Umbilical cord (tissue), 2 donors: ENCODE data around the gene PDAP1. TPM values are rescaled to one million over a fixed set of nuclear protein-coding genes. Genes with fewer than 3 reads are reported as not detected.
A peak's percentile ranks its signal among the peaks of the same experiment; 100 is the strongest.
"Not testable (repeated sequence)": the region's sequence is repeated elsewhere in the genome, so short reads cannot be mapped to it uniquely, and the experiment has no call there.

ENCODE experiments used
- DNase-seq: peaks from one replicate; pipeline ENCODE4 v3.0.0-alpha.2; 2015; ENCODE audit warnings: low spot score
- total RNA-seq: library from RNA; depleted of rRNA; stranded (reverse); fragments of >200 nt; gene quantifications from one replicate; pipeline ENCODE4 v1.2.3, GENCODE V29; 2014; ENCODE audit warnings: low replicate concordance; ENCODE audit not compliant: insufficient read depth

Gene PDAP1
- total RNA-seq, 1 donor from 2014 or later, result 29.6 TPM

- DNase-seq, result no peak
These were observed 11.7 kb downstream of the PDAP1 start for GRCh38 chr7:99396418-99397296.

DNA sequence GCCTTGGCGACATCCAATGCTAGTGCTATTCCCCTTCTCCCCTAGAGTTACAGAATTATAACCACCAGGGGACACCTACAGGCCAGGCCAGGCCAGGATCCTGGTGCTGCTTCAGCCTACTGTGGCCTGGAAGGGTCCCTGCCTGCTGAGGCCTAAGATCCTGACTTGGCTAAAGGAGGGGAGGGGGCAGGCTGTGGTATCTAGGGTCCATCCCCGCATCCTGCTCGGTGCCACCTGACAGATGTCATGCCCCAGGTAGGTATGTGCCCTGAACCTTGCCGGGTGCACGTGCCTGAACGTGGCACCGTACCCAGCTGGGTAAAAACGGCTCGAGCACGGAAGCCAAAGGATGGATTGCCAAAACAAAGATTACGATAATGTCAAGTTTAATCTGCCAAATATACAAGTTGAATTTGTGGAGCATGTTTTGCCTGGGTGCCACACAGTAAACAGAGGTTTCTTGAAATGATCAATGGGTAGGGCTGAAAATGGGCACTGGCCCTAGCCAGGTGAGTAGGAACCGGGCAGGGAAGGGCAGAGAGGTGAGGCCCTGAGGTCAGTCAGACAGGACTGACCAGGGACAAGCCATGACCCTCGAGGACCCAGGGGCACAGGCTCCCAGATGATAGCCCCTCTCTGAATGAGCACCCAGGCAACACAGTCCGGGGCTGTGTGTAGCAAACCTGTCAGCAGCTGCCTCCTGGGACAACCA, 12.6 kb downstream of the PDAP1 start:
- DNase-seq, result no peak

DNA sequence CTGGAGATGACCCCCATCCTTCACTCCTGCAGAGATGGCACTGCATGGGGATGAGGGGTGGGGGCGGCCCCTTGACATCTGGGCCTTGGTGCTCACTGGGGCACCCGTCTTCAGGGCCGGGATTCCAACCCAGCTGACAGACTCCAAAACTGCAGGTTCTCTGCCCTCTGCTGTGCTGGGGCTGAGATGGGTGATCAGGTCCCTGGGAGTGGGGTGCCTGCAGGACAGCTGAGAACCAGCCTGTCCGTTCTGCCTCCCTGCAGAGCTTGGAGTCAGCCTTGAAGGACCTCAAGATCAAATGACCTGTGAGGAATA, 14.3 kb downstream of the PDAP1 start:
- DNase-seq, result no peak

DNA sequence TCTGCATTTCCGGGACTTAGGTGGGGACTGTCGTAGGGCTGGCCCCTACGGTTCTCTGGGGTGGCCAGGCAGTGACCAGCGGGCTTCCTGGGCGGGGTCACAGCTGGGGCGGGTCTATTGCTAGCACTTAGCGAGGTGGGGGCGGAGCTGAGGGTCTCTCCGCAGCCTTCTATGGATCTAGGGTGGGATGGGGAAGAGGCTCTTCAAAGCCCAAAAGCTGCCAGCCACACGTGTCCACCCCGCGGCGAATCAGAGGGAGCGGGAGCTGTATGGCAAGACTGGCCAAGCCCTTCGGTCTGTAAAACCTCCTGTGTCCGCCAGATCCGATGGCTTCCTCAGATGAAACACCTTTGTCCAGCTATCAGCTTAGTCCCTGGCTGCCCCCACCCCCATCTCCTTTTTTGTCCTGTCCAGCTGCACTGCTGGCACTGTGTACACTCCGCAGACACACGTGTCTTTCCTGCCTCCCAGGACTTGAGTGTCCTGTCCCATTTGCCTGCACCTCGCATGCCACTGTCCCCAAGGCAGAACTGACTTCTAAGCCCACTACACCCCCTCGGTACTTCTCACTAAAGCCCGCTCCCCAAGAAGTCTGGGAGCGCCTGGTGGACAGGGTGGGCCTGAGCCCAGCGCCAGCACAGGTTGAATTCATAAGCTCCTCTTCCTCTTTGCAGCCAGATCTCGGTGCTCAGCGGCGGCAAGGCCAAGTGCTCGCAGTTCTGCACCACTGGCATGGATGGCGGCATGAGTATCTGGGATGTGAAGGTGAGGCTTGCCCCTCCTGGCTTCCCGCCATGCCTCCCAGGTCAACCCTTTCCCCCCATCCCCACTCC, 14.8 kb downstream of the PDAP1 start:
- DNase-seq, result peak; percentile 35

DNA sequence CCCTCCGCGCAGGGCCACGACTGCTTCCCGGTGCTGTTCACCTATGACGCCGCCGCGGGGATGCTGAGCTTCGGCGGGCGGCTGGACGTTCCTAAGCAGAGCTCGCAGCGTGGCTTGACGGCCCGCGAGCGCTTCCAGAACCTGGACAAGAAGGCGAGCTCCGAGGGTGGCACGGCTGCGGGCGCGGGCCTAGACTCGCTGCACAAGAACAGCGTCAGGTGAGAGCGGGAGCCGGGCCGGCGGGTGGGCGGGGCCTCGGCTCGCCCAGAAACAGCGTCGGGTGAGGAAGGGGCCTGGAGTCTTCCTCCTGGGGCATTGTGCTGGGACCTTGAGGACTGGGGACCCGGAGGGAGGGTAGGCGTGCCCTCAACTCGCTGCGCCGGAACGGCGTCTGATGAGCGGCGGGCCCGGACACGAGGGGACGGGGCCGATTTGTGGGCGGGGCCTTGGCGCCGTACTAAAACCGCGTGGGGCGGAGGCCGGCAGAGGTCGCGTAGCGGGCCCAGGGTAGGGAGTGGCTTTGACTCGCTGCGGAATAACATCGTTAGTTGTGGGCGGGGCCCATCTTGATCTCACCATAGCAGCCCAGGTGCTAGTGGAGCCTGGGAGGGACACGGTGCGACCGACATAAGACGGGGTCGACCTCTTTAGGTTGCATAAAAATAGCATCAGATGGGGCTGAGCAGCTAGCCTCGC, 15.6 kb downstream of the PDAP1 start:
- DNase-seq, result peak; percentile 70

DNA sequence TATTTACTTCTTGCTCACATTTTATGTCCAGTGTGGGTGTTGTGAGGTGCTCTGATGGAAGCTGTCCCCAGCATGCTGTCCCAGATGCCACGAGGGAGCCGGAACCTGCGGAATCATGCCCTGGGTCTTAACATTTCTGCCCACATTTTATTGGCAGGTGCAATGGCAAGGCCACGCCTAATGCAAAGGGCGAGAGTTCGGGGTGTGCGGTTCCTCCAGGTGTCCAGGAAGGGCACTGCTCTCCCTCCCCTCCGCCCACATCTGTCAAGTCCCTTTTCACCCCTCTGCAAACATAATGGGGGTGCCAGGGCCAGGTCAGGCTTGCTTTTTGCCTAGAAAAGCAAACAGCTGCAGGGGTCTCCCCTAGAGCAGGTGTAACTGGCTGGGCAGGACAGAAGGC, 16.4 kb downstream of the PDAP1 start:
- DNase-seq, result no peak

- DNase-seq, result no peak
These were observed 17.3 kb downstream of the PDAP1 start for GRCh38 chr7:99390941-99391602.

DNA sequence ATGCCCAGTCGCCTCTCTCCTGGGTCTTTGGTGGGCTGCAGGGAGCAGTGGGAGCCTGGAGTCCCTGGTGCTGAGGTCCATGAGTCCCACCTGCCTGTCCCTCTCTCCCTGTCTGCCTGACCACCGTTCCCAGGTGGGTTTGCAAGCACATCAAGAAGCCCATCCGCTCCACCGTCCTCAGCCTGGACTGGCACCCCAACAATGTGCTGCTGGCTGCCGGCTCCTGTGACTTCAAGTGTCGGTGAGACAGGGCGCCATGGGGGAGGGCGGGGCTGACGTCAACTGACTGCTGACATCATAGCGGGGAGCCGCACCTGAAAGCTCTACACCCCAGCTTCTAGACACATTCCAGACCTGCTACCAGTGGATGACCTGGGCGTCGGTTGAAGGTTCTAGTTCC, 18.6 kb downstream of the PDAP1 start:
- no peak for DNase-seq

- no peak for DNase-seq
These were observed 20.5 kb downstream of the PDAP1 start for GRCh38 chr7:99387912-99388311.

DNA sequence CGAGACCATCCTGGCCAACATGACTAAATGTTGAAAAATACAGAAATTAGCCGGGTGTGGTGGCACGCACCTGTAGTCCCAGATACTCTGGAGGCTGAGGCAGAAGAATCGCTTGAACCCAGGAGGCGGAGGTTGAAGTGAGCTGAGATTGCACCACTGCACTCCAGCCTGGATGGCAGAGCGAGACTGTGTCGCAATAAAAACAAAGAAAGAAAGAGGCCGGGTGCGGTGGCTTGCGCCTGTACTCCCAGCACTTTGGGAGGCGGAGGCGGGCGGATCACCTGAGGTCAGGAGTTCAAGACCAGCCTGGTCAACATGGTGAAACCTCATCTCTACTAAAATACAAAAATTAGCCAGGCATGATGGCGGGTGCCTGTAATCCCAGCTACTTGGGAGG, 21.2 kb downstream of the PDAP1 start:
- DNase-seq, result not testable (repeated sequence)

GRCh38 chr7:99386584-99387238, 21.7 kb downstream of the PDAP1 start:
- no peak for DNase-seq

- no peak for DNase-seq
These were observed 22.8 kb downstream of the PDAP1 start for GRCh38 chr7:99385564-99385963.

GRCh38 chr7:99384523-99384922, 23.9 kb downstream of the PDAP1 start:
- DNase-seq, result no peak

DNA sequence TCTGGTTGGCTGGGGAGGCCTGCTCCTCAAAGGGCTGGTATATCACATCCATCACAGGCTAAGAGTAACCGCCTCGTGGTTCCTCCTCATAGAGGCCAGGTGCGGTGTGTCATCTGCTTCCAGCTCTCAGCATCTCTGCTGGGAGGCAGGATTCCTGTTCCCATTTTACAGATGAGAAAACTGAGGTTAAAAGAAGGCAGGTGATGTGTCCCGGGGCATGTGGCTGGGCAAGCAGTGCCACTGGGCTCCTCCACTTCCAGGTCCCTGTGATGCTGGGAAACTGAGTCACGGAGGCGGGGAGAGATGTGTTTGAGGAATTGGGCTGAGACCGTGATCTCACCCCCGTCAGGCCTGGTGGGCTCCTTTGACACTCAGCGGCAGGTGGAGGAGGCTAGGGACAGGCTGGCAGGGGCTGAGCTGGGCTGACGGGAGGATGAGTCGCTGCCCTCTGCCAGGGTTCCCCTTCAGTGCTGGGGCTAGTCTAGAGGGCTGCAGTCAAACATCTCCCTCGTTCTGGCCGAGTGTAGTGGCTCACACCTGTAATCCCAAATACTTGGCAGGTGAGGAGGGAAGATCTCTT, 24.5 kb downstream of the PDAP1 start:
- DNase-seq, result no peak

DNA sequence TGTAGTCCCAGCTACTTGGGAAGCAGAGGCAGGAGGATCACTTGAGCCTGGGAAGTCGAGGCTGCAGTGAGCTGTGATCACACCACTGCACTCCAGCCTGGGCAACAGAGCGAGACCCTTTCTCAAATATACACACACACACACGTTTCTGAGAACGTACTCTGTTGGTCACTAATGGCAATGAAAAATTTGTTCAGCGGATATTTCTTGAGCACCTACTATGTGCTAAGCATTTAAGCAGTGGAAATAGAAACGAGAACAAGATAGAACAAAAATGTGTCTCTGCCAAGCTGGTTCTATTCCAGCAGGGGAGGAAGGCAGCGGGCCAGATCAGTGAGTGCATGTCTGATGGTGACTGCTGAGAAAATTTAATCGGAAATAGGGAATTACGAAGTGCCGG, 25.2 kb downstream of the PDAP1 start:
- no peak for DNase-seq

- no peak for DNase-seq
These were observed 26.7 kb downstream of the PDAP1 start for GRCh38 chr7:99381664-99382075.

- DNase-seq, result no peak
These were observed 27.4 kb downstream of the PDAP1 start for GRCh38 chr7:99380823-99381663.

DNA sequence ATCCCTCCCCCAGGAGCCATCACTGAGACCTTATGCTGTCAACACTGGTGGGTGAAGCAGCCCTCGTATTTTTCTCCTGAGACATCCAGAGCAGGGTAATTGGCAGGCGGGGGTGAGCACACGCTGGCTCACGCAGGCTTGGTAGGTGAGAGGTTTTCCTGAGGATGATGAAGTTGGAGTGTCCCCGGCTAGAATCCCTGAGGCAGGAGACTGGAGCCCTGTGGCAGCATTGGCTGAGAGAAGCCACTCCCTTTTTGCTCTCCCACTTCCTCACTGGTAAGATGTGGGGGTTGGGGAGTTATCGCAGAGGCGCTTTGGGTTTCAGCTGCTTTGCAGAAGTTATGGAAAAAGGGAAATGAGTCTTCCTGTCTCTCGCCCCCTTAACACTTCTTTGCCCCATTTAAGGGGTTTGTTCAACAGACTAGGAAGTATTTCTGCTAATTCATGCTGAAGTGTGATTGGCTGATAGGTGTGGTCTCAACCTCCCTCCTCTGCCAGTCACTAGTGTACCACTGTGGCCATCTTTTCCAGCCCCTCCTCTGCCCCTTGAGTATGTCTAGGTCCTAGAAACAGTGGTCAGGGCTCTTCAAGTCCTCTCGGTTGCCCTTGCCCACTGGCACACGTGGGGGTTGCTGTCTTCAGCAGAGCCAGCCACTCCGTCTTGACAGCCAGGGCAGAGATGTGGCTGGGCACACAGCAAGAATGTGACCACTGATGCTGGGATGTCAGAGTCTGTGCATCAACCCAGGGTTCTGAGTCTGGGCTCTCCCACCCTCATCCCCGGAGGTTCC, 28.2 kb downstream of the PDAP1 start:
- peak; percentile 74 for DNase-seq

- not testable (repeated sequence) for DNase-seq
These were observed 28.7 kb downstream of the PDAP1 start for GRCh38 chr7:99379693-99380031.
